Measurements from ENCODE around the gene MTX1.
"Not testable (repeated sequence)": the region's sequence is repeated elsewhere in the genome, so short reads cannot be mapped to it uniquely, and the experiment has no call there.

Gene MTX1

GRCh38 chr1:155189926-155190325, 18.6 kb upstream of the MTX1 start:
- not testable (repeated sequence) for DNase-seq (ENCODE audit: low read depth)

- DNase-seq (ENCODE audit: low read depth), result no peak
These were observed 16.6 kb upstream of the MTX1 start for GRCh38 chr1:155191904-155192303.

DNA sequence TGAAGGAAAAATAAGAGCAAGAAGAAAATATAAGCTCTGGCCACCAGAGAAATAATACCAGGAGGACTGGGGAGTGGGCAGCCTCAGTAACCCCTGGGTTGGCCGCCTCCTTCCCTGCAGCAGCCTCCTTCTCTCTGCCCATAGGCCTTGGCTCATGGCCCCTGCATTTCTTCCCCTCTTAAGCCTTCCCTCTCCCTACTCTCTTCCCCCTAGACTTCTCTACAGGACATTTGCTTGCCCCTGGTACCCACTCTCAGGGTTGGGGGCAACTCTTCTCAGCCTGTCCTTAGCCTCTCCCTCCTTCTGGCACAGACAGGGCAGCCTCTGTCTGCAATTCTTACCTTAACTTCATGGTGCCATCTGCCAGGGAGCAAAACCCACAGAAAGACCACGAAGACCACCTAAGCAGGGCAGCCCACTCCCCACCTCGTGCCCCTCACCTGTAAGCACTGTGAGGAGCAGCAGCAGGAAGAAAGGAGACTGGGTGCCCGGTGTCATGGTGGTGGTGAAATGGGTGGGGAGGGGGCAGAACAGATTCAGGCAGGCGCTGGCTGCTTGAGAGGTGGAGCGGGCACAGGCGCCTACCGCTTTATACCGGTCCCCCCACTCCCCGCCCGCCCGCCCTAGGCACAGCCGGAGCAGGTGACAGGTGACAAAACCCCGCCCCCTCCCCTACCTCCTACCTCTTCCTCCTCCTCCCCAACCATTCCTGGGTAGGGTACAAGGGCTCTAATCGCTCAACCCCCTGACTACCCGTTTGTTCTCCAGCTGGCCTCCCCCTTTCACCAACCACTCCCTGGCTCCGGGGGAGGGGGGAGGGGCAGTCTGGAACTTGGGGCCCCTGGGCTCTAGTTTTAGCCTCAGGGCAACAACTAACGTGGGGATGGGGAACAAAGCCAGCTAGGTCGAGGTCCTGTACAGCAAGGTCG, 15.9 kb upstream of the MTX1 start:
- no peak for DNase-seq (ENCODE audit: low read depth)

DNA sequence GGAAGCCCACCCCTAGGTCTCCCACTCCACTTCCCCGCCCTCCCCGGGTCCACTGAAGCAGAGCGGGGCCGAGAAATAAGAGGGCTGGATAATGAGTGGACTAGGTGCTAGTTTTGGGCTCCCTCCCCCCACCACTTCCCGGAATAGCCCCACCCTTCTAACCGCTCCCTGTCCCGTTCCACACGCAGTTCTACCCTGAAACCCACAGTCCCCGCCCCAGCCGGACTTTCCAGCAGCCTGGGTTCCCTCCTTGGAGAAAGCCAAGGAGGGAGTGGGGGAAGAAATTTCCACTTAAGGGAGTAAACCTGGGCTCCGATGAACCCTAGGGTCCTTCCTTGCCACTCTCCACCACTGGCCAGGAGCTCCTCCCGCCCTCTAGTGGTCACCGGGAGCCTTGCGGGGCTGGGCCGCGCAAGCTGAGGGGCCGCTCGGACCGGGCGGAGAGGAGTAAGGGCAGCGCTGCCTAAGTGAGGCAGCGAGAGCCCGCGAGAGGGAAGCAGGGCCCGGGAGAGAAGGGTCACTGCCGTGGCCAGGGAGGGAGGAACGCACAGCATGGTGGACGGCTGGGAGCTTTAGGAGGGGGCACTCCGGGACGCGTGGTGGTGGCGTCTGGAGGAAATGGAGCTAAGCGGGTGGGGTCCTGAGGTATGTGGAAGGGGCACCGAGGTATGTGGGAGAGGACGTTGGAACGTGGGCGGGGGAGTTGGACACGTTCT, 15.1 kb upstream of the MTX1 start:
- peak; percentile 54 for DNase-seq (ENCODE audit: low read depth)

DNA sequence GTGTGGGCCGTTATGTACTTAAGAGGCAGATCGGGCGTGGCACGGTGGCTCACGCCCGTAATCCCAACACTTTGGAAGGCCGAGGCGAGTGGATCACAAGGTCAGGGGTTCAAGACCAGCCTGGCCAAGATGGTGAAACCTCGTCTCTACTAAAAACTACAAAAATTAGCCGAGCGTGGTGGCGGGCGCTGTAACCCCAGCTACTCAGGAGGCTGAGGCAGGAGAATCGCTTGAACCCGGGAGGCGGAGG, 14.6 kb upstream of the MTX1 start:
- DNase-seq (ENCODE audit: low read depth), result not testable (repeated sequence)

GRCh38 chr1:155195201-155196102, 13.0 kb upstream of the MTX1 start:
- DNase-seq (ENCODE audit: low read depth), result no peak

DNA sequence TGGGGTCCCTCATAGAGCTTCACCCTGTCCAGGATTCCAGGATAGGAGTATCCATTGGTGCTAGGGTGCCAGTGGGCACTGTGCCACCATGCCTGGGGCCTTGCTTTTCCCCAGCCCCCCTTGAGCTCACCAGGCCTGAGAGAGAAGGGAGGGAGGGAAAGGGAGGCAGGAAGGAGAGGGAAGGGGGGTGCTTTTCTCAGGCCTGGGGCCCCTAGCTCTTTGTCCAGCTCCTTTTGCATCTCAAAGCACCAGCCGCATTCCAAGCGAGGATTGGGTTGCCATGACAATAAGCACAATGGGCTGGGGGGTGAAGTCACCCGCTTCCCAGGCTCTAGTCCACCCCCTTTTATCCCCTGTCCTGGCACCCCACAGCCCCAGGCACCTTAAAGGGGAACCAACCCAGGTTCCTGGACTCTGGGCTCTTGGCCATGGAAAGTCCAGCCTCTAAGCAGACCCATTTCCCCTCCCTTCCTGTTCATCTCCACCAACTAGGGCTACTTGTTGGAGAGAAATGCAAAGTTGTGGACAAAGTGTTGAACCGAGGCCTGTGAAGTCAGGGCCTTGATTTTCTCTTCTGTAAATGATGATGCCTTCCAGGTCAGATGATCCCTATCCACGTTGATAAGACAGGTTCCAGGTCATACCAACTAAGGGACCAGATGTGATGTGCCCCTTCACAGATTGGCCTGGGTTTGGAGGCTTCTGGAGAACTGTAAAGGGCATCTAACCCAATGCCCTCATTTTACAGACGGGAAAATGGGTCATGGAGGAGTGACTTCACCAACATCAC, 12.2 kb upstream of the MTX1 start:
- DNase-seq (ENCODE audit: low read depth), result no peak

DNA sequence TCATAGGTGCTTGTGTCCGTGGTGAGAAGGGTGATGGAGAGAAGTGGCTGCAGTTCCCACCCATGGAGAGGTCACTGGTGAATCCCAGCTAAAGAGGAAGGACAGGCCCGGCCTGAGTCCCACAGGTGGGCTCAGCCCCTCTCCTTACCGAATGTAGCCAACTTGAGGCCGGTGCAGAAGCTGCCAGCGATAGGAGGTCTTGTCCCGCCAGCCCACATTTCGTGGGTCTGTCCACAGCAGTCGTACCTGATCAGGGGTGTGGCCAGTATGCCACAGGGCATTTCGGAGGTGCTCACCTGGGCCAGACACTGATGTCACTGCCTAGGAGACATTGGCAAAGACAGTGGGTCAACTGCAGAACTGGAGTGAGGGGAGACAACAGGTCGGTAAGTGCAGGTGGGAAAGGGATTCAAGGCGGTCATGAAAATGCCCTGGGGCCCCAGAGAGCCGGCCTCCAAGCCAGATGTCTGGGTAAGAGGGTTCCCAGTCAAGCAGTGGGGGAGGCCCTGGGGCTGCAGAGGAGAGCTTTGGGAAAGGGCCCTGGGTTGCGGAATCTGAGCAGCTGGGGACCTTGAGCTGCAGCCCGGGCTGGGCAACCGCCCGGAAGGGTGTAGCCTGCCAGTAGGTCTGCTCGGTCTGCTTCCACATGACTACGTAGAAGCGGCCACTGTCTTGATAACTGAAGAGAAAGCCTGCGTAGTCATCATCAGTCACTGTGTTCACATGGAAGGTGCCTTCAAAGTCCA, 11.4 kb upstream of the MTX1 start:
- no peak for DNase-seq (ENCODE audit: low read depth)

GRCh38 chr1:155197901-155198546, 10.5 kb upstream of the MTX1 start:
- DNase-seq (ENCODE audit: low read depth), result no peak

- no peak for DNase-seq (ENCODE audit: low read depth)
These were observed 10.0 kb upstream of the MTX1 start for GRCh38 chr1:155198547-155198906.

GRCh38 chr1:155199792-155200191, 8.7 kb upstream of the MTX1 start:
- DNase-seq (ENCODE audit: low read depth), result no peak

DNA sequence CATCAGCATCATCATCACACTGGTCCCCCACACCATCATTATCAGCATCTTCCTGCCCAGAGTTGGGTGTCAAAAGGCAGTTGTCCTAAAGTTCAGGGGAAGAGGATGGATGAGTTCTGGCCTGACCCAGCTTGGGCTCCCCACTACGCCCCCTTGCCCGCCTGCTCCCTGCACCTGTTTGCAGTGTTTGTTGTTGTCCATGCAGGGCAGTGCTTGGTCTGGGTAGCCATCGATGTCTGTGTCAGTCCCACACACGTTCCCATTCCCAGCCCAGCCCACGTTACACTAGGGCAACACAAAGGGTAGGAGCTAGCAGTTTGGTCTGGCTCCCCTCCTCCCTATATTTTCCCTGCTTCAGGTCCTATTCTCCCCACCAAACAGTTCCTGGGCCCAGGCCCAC, 7.6 kb upstream of the MTX1 start:
- DNase-seq (ENCODE audit: low read depth), result no peak

GRCh38 chr1:155202198-155202597, 6.3 kb upstream of the MTX1 start:
- no peak for DNase-seq (ENCODE audit: low read depth)

- DNase-seq (ENCODE audit: low read depth), result no peak
These were observed 5.6 kb upstream of the MTX1 start for GRCh38 chr1:155202731-155203515.

GRCh38 chr1:155205035-155205434, 3.5 kb upstream of the MTX1 start:
- no peak for DNase-seq (ENCODE audit: low read depth)

DNA sequence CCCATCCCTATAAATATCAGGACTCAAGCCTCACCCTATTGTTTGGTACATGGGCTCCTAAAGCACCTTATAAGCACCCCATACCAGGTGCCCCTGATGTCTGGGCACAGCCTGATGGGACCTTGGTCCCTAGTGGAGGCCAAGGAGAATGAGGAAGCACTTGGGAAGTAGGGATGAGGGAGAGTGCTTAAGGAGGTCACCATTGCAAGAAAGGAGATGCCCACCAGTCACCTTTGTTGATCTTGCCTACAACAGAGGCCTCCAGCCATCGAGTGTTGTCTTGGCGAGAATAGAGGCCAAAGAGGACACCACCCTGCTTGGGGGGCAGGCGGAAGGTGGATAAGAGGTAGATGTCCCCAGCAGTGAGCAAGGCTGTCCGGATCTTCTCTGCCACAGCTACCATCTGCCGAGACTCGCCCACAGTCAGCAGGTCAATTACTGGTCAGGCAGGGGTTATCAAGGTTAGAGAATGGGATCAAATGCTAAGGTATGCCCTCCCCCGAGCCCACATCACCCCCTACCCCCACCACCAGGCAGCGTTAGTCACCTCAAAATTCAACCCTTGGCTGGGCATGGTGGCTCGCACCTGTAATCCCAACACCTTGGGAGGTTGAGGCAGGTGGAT, 2.4 kb upstream of the MTX1 start:
- DNase-seq (ENCODE audit: low read depth), result no peak

DNA sequence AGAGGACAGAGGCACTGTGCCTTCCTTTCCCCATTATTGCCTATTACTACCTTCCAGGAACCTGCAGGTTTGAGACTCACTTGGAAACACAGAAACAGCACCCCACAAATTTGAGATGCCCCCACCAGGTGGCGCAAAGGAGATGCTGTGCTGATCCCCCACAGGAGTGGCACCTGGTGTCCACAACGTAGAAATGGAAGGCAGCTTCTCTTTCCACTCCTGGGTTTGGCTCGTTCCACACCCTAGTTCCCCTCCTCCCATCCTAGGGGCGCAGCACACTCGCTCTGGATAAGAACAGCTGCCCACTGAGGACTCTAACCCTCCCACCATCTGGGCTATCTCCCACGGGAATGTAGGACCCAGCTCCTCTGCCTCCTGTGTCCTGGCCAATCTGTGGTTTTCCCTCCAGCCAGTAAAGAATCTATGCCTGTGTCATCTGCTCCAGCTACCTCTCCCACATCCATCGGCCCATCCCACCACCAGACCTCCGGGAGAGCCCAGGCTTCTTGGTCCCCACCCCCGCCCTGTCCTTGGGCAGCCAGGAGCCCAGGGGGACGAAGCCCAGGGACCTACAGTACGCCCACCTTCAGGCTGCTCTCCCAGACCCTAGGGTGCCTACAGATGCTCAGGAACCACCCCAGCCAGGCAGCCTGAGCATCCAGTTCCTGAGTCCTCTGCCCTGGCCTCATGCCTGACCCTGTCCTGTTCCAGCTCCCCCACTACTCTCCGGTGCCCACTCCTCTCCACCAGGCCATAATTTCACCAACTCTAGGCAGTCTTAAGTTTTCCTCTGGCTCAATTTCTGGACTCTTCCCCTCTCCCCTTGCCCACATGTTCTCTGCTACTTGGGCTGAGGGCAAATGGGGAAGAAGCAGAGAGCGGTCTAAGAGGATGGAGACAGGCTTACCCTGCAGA, 1.3 kb upstream of the MTX1 start:
- peak; percentile 90 for DNase-seq (ENCODE audit: low read depth)
